GM12878 (cell line): ENCODE measurements around the gene KLF6. TPM values are rescaled to one million over a fixed set of nuclear protein-coding genes. Genes with fewer than 3 reads are reported as not detected.

Experiments used
- ATAC-seq: fragments of 200-7000 bp; cut with Tn5 transposase; 3 replicates; pipeline ENCODE4 v1.9.1; 2020; ENCODE audit warnings: mild to moderate bottlenecking, moderate library complexity
- BruUV-seq: library from RNA; stranded (reverse); fragments of 400-500 nt; replicated peaks from 2 replicates; lab custom pipeline; 2021; lab: Mats Ljungman, UMichigan
- CTCF ChIA-PET: fragments of 300-600 bp; sonication (Branson Sonifier 250); formaldehyde crosslinking; extraction: SDS; loops from one replicate; lab custom pipeline; 2021; ENCODE audit warnings: inconsistent platforms; lab: Yijun Ruan, JAX
- POLR2A ChIA-PET: fragments of 350-600 bp; formaldehyde crosslinking; extraction: SDS; loops from one replicate; lab custom pipeline; 2021; ENCODE audit warnings: inconsistent platforms; lab: Charles Lee
- RAD21 ChIA-PET: fragments of 300-600 bp; sonication (Branson Sonifier 250); formaldehyde crosslinking; loops from one replicate; lab custom pipeline; 2023; ENCODE audit warnings: antibody characterized with exemption; ENCODE audit not compliant: unreplicated experiment; lab: Charles Lee
- SMC1A ChIA-PET: fragments of 300-600 bp; sonication (Branson Sonifier 250); formaldehyde crosslinking; loops from one replicate; lab custom pipeline; 2023; ENCODE audit not compliant: unreplicated experiment, uncharacterized antibody; lab: Charles Lee
- DNase-seq: peaks from one replicate; pipeline ENCODE4 v3.0.0-alpha.2; 2011; ENCODE audit warnings: low read depth, low spot score
- FAIRE-seq: peaks from 3 replicates; lab custom pipeline; 2011; peaks lifted over from hg19 to GRCh38; lab: Jason Lieb, UNC
- H2AFZ ChIP-seq: 2 replicates; pipeline ENCODE4 v1.6.0; 2011; ENCODE audit warnings: low read depth, low read length, control low read depth; ENCODE audit not compliant: control insufficient read depth
- H3K27ac ChIP-seq: 2 replicates; pipeline ENCODE4 v1.5.1; 2011; ENCODE audit warnings: control low read depth; ENCODE audit not compliant: control insufficient read depth, insufficient read depth
- H3K27me3 ChIP-seq, 2 experiments: replicated peaks in 1 of 2; 2 replicates each; pipeline versions ENCODE4 v1.6.0 to v1.6.1; 2011; ENCODE audit warnings: low read length in 1 of 2; ENCODE audit not compliant: control insufficient read depth in 2 of 2, insufficient read depth in 2 of 2
- H3K36me3 ChIP-seq, 2 experiments: 2 replicates each; pipeline ENCODE4 v1.5.1; 2011; ENCODE audit warnings: low read length in 1 of 2; ENCODE audit not compliant: control insufficient read depth in 2 of 2, insufficient read depth in 2 of 2
- H3K4me1 ChIP-seq: 2 replicates; pipeline ENCODE4 v1.6.1; 2011; ENCODE audit warnings: mild to moderate bottlenecking, low read length, moderate library complexity, mixed read lengths; ENCODE audit not compliant: control insufficient read depth, insufficient read depth
- H3K4me2 ChIP-seq: 2 replicates; pipeline ENCODE4 v1.6.0; 2011; ENCODE audit warnings: control low read depth; ENCODE audit not compliant: control insufficient read depth, insufficient read depth
- H3K4me3 ChIP-seq: fragments of 200-600 bp; sonication (generic); 2 replicates; pipeline ENCODE4 v1.5.1; 2016
- H3K79me2 ChIP-seq: 2 replicates; pipeline ENCODE4 v1.6.0; 2011; ENCODE audit warnings: low read length; ENCODE audit not compliant: control insufficient read depth, insufficient read depth
- H3K9ac ChIP-seq: 2 replicates; pipeline ENCODE4 v1.8.0; 2011; ENCODE audit warnings: low read length, control low read depth, mixed read lengths; ENCODE audit not compliant: control insufficient read depth, insufficient read depth
- H3K9me3 ChIP-seq: replicated peaks from 3 replicates; pipeline ENCODE4 v1.5.1; 2011; ENCODE audit warnings: mild to moderate bottlenecking, low read length; ENCODE audit not compliant: control insufficient read depth, insufficient read depth
- H4K20me1 ChIP-seq: 2 replicates; pipeline ENCODE4 v1.6.0; 2011; ENCODE audit not compliant: control insufficient read depth, insufficient read depth
- POLR2AphosphoS5 ChIP-seq: IDR thresholded peaks from 2 replicates; pipeline ENCODE4 v1.6.1; 2011; ENCODE audit warnings: mild to moderate bottlenecking, low read length, inconsistent platforms
- WGBS: methylation state at CpG from one replicate; pipeline ENCODE4 v1.1.6; 2016; ENCODE audit warnings: low lambda C conversion rate; ENCODE audit not compliant: insufficient replicate concordance, insufficient coverage; ENCODE audit errors: missing lambda C conversion rate; 5-methylcytosine and 5-hydroxymethylcytosine counted together
- in situ Hi-C: fragments of 300-500 bp; cut with MboI; formaldehyde crosslinking; loops from 9 replicates; pipeline ENCODE4 v1.14.3; 2018; ENCODE audit warnings: mixed read lengths
- intact Hi-C: fragments of 100-400 bp; cut with micrococcal nuclease; formaldehyde crosslinking; loops from one replicate; pipeline ENCODE4 v1.14.2; 2022; ENCODE audit not compliant: unreplicated experiment
- polyA plus RNA-seq, 11 experiments: library from polyadenylated mRNA; depleted of rRNA in 4 of 11; unstranded in 6 of 11; stranded (reverse) in 5 of 11; fragments of >200 nt; fragmentation: Nextera tagmentation in 4 of 11; fragmentation: Illumina TruSeq in 1 of 11; extraction: Ambion mirVana in 4 of 11; extraction: Trizol in 1 of 11; gene quantifications; 1 replicate in 1 of 11; 2 replicates in 10 of 11; pipeline versions ENCODE4 v1.2.1 to v1.2.3, GENCODE V29; 2011 to 2016; ENCODE audit warnings: inconsistent platforms in 2 of 11, missing spikeins in 2 of 11, low read depth in 1 of 11
- total RNA-seq, 4 experiments: library from RNA; depleted of rRNA in 3 of 4; stranded (reverse); fragments of >200 nt in 3 of 4; fragmentation: Illumina TruSeq in 1 of 4; extraction: Trizol in 1 of 4; gene quantifications; 2 replicates each; pipeline versions ENCODE4 v1.2.1 to v1.2.3, GENCODE V29; 2013 to 2021
- TF ChIP-seq, protein P1 (sequence below): fragments of 450-650 bp; formaldehyde crosslinking; IDR thresholded peaks from 2 replicates; pipeline ENCODE4 v1.4.0; 2022; ENCODE audit warnings: mild to moderate bottlenecking, moderate library complexity

KLF6 gene
- total and polyA plus RNA-seq, 10 of the 15 experiments (the other 5 are each of a cell fraction or from before 2014, with no cell fraction given), result 7.4 to 54.1 (median 23.5) TPM

DNA sequence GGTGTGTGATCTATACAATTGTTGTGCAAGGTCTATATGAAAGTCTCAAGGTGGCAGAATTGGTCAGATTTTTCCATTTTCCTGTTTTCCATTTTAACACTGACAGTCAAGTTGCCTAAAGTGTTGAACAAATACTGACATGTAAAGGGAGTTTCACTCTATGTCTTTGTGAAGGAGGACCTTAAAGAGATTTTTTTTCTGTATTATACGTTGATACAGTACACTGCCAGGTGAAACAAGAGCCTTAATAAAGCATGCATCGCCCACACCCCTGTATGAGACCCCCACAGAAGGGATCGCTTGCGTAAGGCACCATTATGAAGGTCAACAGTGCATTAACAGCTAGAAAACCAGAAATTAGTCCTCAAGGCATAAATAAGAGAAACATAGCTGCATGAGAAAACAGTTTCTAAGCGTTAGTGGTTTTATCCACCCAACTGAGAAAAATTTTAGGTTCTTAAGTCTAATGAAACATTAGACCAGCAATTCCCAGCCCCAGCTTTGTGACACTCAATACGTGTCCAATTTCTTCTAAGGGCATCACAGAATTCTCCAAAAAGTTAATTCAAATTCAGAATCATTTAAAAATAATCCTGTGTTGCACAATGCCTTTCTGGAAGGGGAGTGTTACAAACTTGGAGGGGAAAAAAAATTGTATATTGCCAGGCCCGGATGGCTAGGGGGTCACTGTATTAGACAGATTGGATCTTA, 6.9 kb downstream of the KLF6 start:
- intact Hi-C loops, result no loop called here
- FAIRE-seq (no peak), DNase-seq (no peak), ATAC-seq (no peak)
- H3K27ac ChIP-seq, result no peak overlapping the region
- ChIA-PET POLR2A (interaction anchor here (0.9 to 2.5 kb wide), 4 partner anchors 21 to 99 kb away, joined by 3 to 10 read pairs (median 4); no protein-coding TSS in a partner anchor), CTCF (interaction anchor here (0.6 to 1.6 kb wide), 9 partner anchors 16 to 535 kb away, joined by 3 to 4 read pairs (median 3); no protein-coding TSS in a partner anchor), RAD21 (interaction anchor here (0.7 to 3.7 kb wide), 9 partner anchors 17 to 97 kb away, joined by 3 to 14 read pairs (median 5); no protein-coding TSS in a partner anchor), SMC1A (interaction anchor here (0.5 to 2.5 kb wide), 19 partner anchors 8 to 156 kb away, joined by 3 to 13 read pairs (median 4); no protein-coding TSS in a partner anchor)
- no peak overlapping the region for H2AFZ ChIP-seq
- no peak overlapping the region for H3K9ac ChIP-seq
- H3K4me1 ChIP-seq, result peaks cover 10% of the 10 kb centered on the region
- no peaks in the 10 kb centered on the region for H3K9me3 ChIP-seq
- 93% methylated on average over 7 of the region's 7 CpGs for WGBS
- peak overlapping the region; percentile 3; the same call in 1 of the 2 replicates for H3K4me3 ChIP-seq
- in situ Hi-C loops, result no loop called here
- H3K36me3 ChIP-seq, result peaks cover 33 to 46% of the 10 kb centered on the region in 2 experiments
- TF ChIP-seq POLR2AphosphoS5, result peak; percentile 22; the same call in 1 of the 2 replicates
- TF ChIP-seq, protein P1, sequence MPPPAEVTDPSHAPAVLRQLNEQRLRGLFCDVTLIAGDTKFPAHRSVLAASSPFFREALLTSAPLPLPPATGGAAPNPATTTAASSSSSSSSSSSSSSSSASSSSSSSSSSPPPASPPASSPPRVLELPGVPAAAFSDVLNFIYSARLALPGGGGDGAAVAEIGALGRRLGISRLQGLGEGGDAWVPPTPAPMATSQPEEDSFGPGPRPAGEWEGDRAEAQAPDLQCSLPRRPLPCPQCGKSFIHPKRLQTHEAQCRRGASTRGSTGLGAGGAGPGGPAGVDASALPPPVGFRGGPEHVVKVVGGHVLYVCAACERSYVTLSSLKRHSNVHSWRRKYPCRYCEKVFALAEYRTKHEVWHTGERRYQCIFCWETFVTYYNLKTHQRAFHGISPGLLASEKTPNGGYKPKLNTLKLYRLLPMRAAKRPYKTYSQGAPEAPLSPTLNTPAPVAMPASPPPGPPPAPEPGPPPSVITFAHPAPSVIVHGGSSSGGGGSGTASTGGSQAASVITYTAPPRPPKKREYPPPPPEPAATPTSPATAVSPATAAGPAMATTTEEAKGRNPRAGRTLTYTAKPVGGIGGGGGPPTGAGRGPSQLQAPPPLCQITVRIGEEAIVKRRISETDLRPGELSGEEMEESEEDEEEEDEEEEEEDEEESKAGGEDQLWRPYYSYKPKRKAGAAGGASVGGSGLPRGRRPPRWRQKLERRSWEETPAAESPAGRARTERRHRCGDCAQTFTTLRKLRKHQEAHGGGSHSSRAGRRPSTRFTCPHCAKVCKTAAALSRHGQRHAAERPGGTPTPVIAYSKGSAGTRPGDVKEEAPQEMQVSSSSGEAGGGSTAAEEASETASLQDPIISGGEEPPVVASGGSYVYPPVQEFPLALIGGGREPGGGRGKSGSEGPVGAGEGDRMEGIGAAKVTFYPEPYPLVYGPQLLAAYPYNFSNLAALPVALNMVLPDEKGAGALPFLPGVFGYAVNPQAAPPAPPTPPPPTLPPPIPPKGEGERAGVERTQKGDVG (CRISPR knock-in tag), result no peak
- H3K27me3 ChIP-seq, result no peaks in the 10 kb centered on the region
- no peaks in the 10 kb centered on the region; the same call in 1 of the 2 replicates for H4K20me1 ChIP-seq
- BruUV-seq, result no TSS peak
- peaks cover 54% of the 10 kb centered on the region for H3K79me2 ChIP-seq
- H3K4me2 ChIP-seq, result peak overlapping the region; percentile 2; the same call in 1 of the 2 replicates
